B cell (primary cell): ENCODE data around the gene PGBD5.

ENCODE experiments used
- CTCF ChIP-seq: fragments of 200-600 bp; IDR thresholded peaks from one replicate; pipeline ENCODE4 v1.8.0; 2022; ENCODE audit warnings: antibody characterized with exemption, mild to moderate bottlenecking
- EZH2 ChIP-seq: IDR thresholded peaks from 2 replicates; pipeline ENCODE4 v1.6.1; 2012; ENCODE audit warnings: borderline replicate concordance, low read depth, mild to moderate bottlenecking, moderate library complexity, low read length; ENCODE audit not compliant: insufficient read depth, poor library complexity, severe bottlenecking

GRCh38 chr1:230300322-230301301 lies 125.5 kb downstream of the PGBD5 start:
- TF ChIP-seq EZH2, result no peak
- no peak for TF ChIP-seq CTCF
